H9 (cell line): ENCODE measurements around the gene DIP2C. TPM values are rescaled to one million over a fixed set of nuclear protein-coding genes. Genes with fewer than 3 reads are reported as not detected.

Source experiments
- DNase-seq: peaks from one replicate; pipeline ENCODE4 v3.0.0-alpha.2; 2017
- H2AFZ ChIP-seq: one replicate; pipeline ENCODE4 v1.6.1; 2013; ENCODE audit warnings: mild to moderate bottlenecking, low read length, control low read depth, moderate library complexity
- H2AK5ac ChIP-seq: 2 replicates; pipeline ENCODE4 v1.6.1; 2013; ENCODE audit warnings: low read length, control low read depth, mixed read lengths; ENCODE audit not compliant: insufficient read length
- H2BK120ac ChIP-seq: one replicate; pipeline ENCODE4 v1.6.1; 2013; ENCODE audit warnings: low read depth, mild to moderate bottlenecking, low read length, control low read depth, inconsistent platforms; ENCODE audit not compliant: poor library complexity, severe bottlenecking
- H2BK12ac ChIP-seq: 2 replicates; pipeline ENCODE4 v1.6.1; 2013; ENCODE audit warnings: low read length, control low read depth, mixed read lengths, low read depth; ENCODE audit not compliant: insufficient read length
- H2BK15ac ChIP-seq: 2 replicates; pipeline ENCODE4 v1.6.1; 2013; ENCODE audit warnings: low read depth, low read length, control low read depth
- H2BK20ac ChIP-seq: one replicate; pipeline ENCODE4 v1.6.1; 2013; ENCODE audit warnings: low read depth, mild to moderate bottlenecking, low read length, control low read depth, inconsistent platforms; ENCODE audit not compliant: poor library complexity, severe bottlenecking
- H2BK5ac ChIP-seq: 2 replicates; pipeline ENCODE4 v1.6.1; 2013; ENCODE audit warnings: low read length, control low read depth, mixed read lengths; ENCODE audit not compliant: insufficient read length
- H3K14ac ChIP-seq: 2 replicates; pipeline ENCODE4 v1.6.1; 2013; ENCODE audit warnings: low read length, control low read depth; ENCODE audit not compliant: insufficient read depth
- H3K18ac ChIP-seq: 2 replicates; pipeline ENCODE4 v1.6.1; 2013; ENCODE audit warnings: low read depth, mild to moderate bottlenecking, mixed read lengths, low read length, control low read depth; ENCODE audit not compliant: insufficient read length
- H3K23ac ChIP-seq: 2 replicates; pipeline ENCODE4 v1.6.1; 2013; ENCODE audit warnings: low read length, control low read depth, mixed read lengths, low read depth; ENCODE audit not compliant: insufficient read length
- H3K23me2 ChIP-seq: 2 replicates; pipeline ENCODE4 v1.6.1; 2013; ENCODE audit warnings: low read depth, mild to moderate bottlenecking, mixed read lengths, low read length, control low read depth; ENCODE audit not compliant: insufficient read length, poor library complexity, severe bottlenecking
- H3K27ac ChIP-seq: 2 replicates; pipeline ENCODE4 v1.5.1; 2013; ENCODE audit warnings: low read length, control low read depth, mixed read lengths, low read depth; ENCODE audit not compliant: insufficient read length
- H3K27me3 ChIP-seq: 2 replicates; pipeline ENCODE4 v1.6.1; 2013; ENCODE audit warnings: low read length, control low read depth, inconsistent platforms; ENCODE audit not compliant: insufficient read depth
- H3K4ac ChIP-seq: 2 replicates; pipeline ENCODE4 v1.6.1; 2013; ENCODE audit warnings: low read depth, mild to moderate bottlenecking, control low read depth, inconsistent platforms, low read length, moderate library complexity
- H3K4me1 ChIP-seq: 2 replicates; pipeline ENCODE4 v1.6.1; 2013; ENCODE audit warnings: low read length, control low read depth, inconsistent platforms; ENCODE audit not compliant: insufficient read depth
- H3K4me2 ChIP-seq: 2 replicates; pipeline ENCODE4 v1.6.1; 2013; ENCODE audit warnings: low read length, control low read depth, mixed read lengths; ENCODE audit not compliant: insufficient read length, insufficient read depth
- H3K56ac ChIP-seq: 2 replicates; pipeline ENCODE4 v1.6.1; 2013; ENCODE audit warnings: low read depth, mild to moderate bottlenecking, mixed read lengths, low read length, control low read depth; ENCODE audit not compliant: insufficient read length
- H3K79me1 ChIP-seq: 2 replicates; pipeline ENCODE4 v1.6.1; 2013; ENCODE audit warnings: low read depth, mild to moderate bottlenecking, moderate library complexity, low read length, control low read depth, inconsistent platforms; ENCODE audit not compliant: insufficient read depth, poor library complexity, severe bottlenecking
- H3K79me2 ChIP-seq: 2 replicates; pipeline ENCODE4 v1.6.1; 2013; ENCODE audit warnings: low read length, control low read depth, inconsistent platforms; ENCODE audit not compliant: insufficient read depth
- H3K9ac ChIP-seq: 2 replicates; pipeline ENCODE4 v1.6.1; 2013; ENCODE audit warnings: low read length, control low read depth, mixed read lengths; ENCODE audit not compliant: insufficient read length; ENCODE audit errors: extremely low read depth
- H3K9me3 ChIP-seq: one replicate; pipeline ENCODE4 v1.6.1; 2013; ENCODE audit warnings: low read depth, low read length, inconsistent platforms; ENCODE audit not compliant: control insufficient read depth
- H3T11ph ChIP-seq: one replicate; pipeline ENCODE4 v1.6.1; 2013; ENCODE audit warnings: mild to moderate bottlenecking, low read length, control low read depth, inconsistent platforms
- H4K20me1 ChIP-seq: one replicate; pipeline ENCODE4 v1.6.1; 2013; ENCODE audit not compliant: control insufficient read depth, insufficient read length, insufficient read depth
- H4K5ac ChIP-seq: 2 replicates; pipeline ENCODE4 v1.6.1; 2013; ENCODE audit warnings: low read depth, mild to moderate bottlenecking, mixed read lengths, low read length, control low read depth; ENCODE audit not compliant: insufficient read length
- H4K8ac ChIP-seq: replicated peaks from 2 replicates; pipeline ENCODE4 v1.6.1; 2013; ENCODE audit warnings: low read length, control low read depth, mixed read lengths, low read depth; ENCODE audit not compliant: insufficient read length
- H4K91ac ChIP-seq: 2 replicates; pipeline ENCODE4 v1.6.1; 2013; ENCODE audit warnings: low read depth, mild to moderate bottlenecking, moderate library complexity, mixed read lengths, low read length, control low read depth; ENCODE audit not compliant: insufficient read length
- H3K27ac Mint-ChIP-seq, 3 experiments: 2 replicates in 2 of 3; 3 replicates in 1 of 3; pipeline ENCODE4 v1.8.0; 2020 to 2021; ENCODE audit warnings: mixed read lengths in 3 of 3, mild to moderate bottlenecking in 1 of 3, moderate library complexity in 1 of 3
- H3K27me3 Mint-ChIP-seq: 2 replicates; pipeline ENCODE4 v1.8.0; 2021; ENCODE audit warnings: low read depth, mild to moderate bottlenecking, moderate library complexity, mixed read lengths
- H3K36me3 Mint-ChIP-seq, 3 experiments: 2 replicates in 2 of 3; 3 replicates in 1 of 3; pipeline ENCODE4 v1.8.0; 2020 to 2021; ENCODE audit warnings: low read depth in 3 of 3, mixed read lengths in 3 of 3; ENCODE audit not compliant: insufficient read depth in 1 of 3
- H3K4me1 Mint-ChIP-seq, 2 experiments: 2 replicates each; pipeline ENCODE4 v1.8.0; 2020; ENCODE audit warnings: mixed read lengths in 2 of 2
- H3K4me3 Mint-ChIP-seq, 2 experiments: 2 replicates in 1 of 2; 3 replicates in 1 of 2; pipeline ENCODE4 v1.8.0; 2020 to 2021; ENCODE audit warnings: mild to moderate bottlenecking in 2 of 2, mixed read lengths in 2 of 2, moderate library complexity in 1 of 2
- H3K9me3 Mint-ChIP-seq, 2 experiments: 2 replicates in 1 of 2; 3 replicates in 1 of 2; pipeline ENCODE4 v1.8.0; 2020; ENCODE audit warnings: mild to moderate bottlenecking in 2 of 2, mixed read lengths in 2 of 2, moderate library complexity in 1 of 2
- WGBS: extraction: QIAGEN DNeasy Blood & Tissue Kit; methylation state at CpG from one replicate; pipeline ENCODE4 v1.1.7; 2013; ENCODE audit warnings: missing lambda C conversion rate, low lambda C conversion rate, mixed read lengths; ENCODE audit not compliant: insufficient read length; ENCODE audit errors: extremely low coverage; 5-methylcytosine and 5-hydroxymethylcytosine counted together
- total RNA-seq: library from RNA; stranded (reverse); gene quantifications from 2 replicates; pipeline ENCODE4 v1.2.1, GENCODE V29; 2021
- TF ChIP-seq, protein P1 (sequence below): fragments of 200-600 bp; sonication (generic); conservative IDR thresholded peaks from 3 replicates; pipeline ENCODE4 v1.8.0; 2021; ENCODE audit warnings: antibody characterized with exemption, mild to moderate bottlenecking

The DIP2C gene
- total RNA-seq, 1 experiment from 2014 or later: 7.9 TPM

GRCh38 chr10:482051-482501 is 207.4 kb downstream of the DIP2C start:
- H3K4me3 Mint-ChIP-seq: no peak overlapping the region
- no peak overlapping the region for H3T11ph ChIP-seq
- H2BK12ac ChIP-seq: no peak overlapping the region
- H4K91ac ChIP-seq: no peak overlapping the region
- no peak overlapping the region for H4K8ac ChIP-seq
- no peak overlapping the region for H3K9ac ChIP-seq
- H2BK15ac ChIP-seq: no peak overlapping the region
- H3K9me3 ChIP-seq: no peaks in the 10 kb centered on the region
- no peak overlapping the region for H2BK20ac ChIP-seq
- H3K4ac ChIP-seq: no peak overlapping the region
- H4K20me1 ChIP-seq: no peaks in the 10 kb centered on the region
- no peak overlapping the region for H2AK5ac ChIP-seq
- H2BK120ac ChIP-seq: no peak overlapping the region
- H2BK5ac ChIP-seq: no peak overlapping the region
- H3K4me1 ChIP-seq: peaks cover 2% of the 10 kb centered on the region; the same call in 1 of the 2 replicates
- no peaks in the 10 kb centered on the region for H3K23me2 ChIP-seq
- H3K56ac ChIP-seq: no peak overlapping the region
- H3K79me2 ChIP-seq: no peaks in the 10 kb centered on the region
- peak; percentile 19 for DNase-seq
- no peaks in the 10 kb centered on the region for H3K79me1 ChIP-seq
- H3K4me1 Mint-ChIP-seq: peaks cover 19 to 20% of the 10 kb centered on the region in 2 experiments
- H3K18ac ChIP-seq: no peak overlapping the region
- no peak overlapping the region for H3K27ac ChIP-seq
- H3K27me3 Mint-ChIP-seq: peaks cover 4% of the 10 kb centered on the region; the same call in 1 of the 2 replicates
- WGBS: no CpG with 5 or more reads among the region's 16 CpGs
- H3K4me2 ChIP-seq: no peak overlapping the region
- H2AFZ ChIP-seq: no peak overlapping the region
- TF ChIP-seq, protein P1, sequence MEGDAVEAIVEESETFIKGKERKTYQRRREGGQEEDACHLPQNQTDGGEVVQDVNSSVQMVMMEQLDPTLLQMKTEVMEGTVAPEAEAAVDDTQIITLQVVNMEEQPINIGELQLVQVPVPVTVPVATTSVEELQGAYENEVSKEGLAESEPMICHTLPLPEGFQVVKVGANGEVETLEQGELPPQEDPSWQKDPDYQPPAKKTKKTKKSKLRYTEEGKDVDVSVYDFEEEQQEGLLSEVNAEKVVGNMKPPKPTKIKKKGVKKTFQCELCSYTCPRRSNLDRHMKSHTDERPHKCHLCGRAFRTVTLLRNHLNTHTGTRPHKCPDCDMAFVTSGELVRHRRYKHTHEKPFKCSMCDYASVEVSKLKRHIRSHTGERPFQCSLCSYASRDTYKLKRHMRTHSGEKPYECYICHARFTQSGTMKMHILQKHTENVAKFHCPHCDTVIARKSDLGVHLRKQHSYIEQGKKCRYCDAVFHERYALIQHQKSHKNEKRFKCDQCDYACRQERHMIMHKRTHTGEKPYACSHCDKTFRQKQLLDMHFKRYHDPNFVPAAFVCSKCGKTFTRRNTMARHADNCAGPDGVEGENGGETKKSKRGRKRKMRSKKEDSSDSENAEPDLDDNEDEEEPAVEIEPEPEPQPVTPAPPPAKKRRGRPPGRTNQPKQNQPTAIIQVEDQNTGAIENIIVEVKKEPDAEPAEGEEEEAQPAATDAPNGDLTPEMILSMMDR: no peak
- H3K9me3 Mint-ChIP-seq: peaks cover 9 to 13% of the 10 kb centered on the region in 2 experiments
- no peak overlapping the region for H3K23ac ChIP-seq
- H3K27me3 ChIP-seq: no peaks in the 10 kb centered on the region
- peaks cover 7 to 20% (median 7%) of the 10 kb centered on the region in 3 experiments for H3K36me3 Mint-ChIP-seq
- peak overlapping the region in 1 of 3 experiments; percentile 94; a peak in 1 of 7 replicates for H3K27ac Mint-ChIP-seq
- no peak overlapping the region for H4K5ac ChIP-seq
- no peak overlapping the region for H3K14ac ChIP-seq
